HCT116 (cell line): ENCODE data around the gene ABHD4. TPM values are rescaled to one million over a fixed set of nuclear protein-coding genes. Genes with fewer than 3 reads are reported as not detected.

Source experiments
- ATAC-seq: fragments of 200-7000 bp; cut with Tn5 transposase; 2 replicates; pipeline ENCODE4 v1.9.1; 2020; ENCODE audit warnings: mild to moderate bottlenecking, moderate library complexity
- BruUV-seq: library from RNA; stranded (reverse); fragments of 400-500 nt; replicated peaks from 2 replicates; lab custom pipeline; 2021; lab: Mats Ljungman, UMichigan
- CTCF ChIA-PET: fragments of 300-600 bp; sonication (Branson Sonifier 250); formaldehyde crosslinking; loops from one replicate; lab custom pipeline; 2021; ENCODE audit warnings: antibody characterized with exemption; lab: Charles Lee
- POLR2A ChIA-PET: fragments of 300-600, 350-600 bp; sonication (Branson Sonifier 250); formaldehyde crosslinking; loops from one replicate; lab custom pipeline; 2021; ENCODE audit warnings: antibody characterized with exemption; lab: Charles Lee
- RAD21 ChIA-PET, 2 experiments: fragments of 300-600 bp; sonication (Branson Sonifier 250); formaldehyde crosslinking; loops; one replicate each; lab custom pipeline; 2023; ENCODE audit warnings: low total read pairs in 2 of 2; ENCODE audit not compliant: uncharacterized antibody in 2 of 2, unreplicated experiment in 2 of 2, low non-redundant PET in 1 of 2; lab: Charles Lee
- DNase-seq: peaks from one replicate; pipeline ENCODE4 v3.0.0-alpha.2; 2010; ENCODE audit warnings: low read depth, low spot score
- H2AFZ ChIP-seq: fragments of 200-600 bp; shearing (Covaris generic), sonication (generic); 2 replicates; pipeline ENCODE4 v1.6.1; 2017; ENCODE audit warnings: low read depth, mixed run types, mixed read lengths, antibody characterized with exemption, low read length; ENCODE audit not compliant: poor library complexity, severe bottlenecking
- H3K27ac ChIP-seq: 2 replicates; pipeline ENCODE4 v1.5.1; 2012; ENCODE audit warnings: low read depth, low read length
- H3K27me3 ChIP-seq: fragments of 200-600 bp; sonication (generic); 2 replicates; pipeline ENCODE4 v1.6.1; 2016; ENCODE audit warnings: mixed run types, low read length, mixed read lengths; ENCODE audit not compliant: insufficient read depth
- H3K36me3 ChIP-seq, 2 experiments: fragments of 200-500 bp in 1 of 2; fragments of 200-600 bp in 1 of 2; sonication (Bioruptor generic) in 1 of 2; sonication (generic) in 1 of 2; 2 replicates each; pipeline versions ENCODE4 v1.5.1 to v1.6.1; 2014 to 2016; ENCODE audit warnings: low read length in 2 of 2, inconsistent platforms in 1 of 2, mixed read lengths in 1 of 2, mixed run types in 1 of 2; ENCODE audit not compliant: insufficient read depth in 2 of 2, control insufficient read depth in 1 of 2
- H3K4me1 ChIP-seq, 2 experiments: fragments of 200-600 bp in 1 of 2; sonication (generic) in 1 of 2; 2 replicates each; pipeline versions ENCODE4 v1.5.1 to v1.6.1; 2012 to 2017; ENCODE audit warnings: low read length in 2 of 2, inconsistent platforms in 1 of 2, mild to moderate bottlenecking in 1 of 2, mixed read lengths in 1 of 2, mixed run types in 1 of 2, moderate library complexity in 1 of 2; ENCODE audit not compliant: insufficient read depth in 2 of 2, control insufficient read depth in 1 of 2
- H3K4me2 ChIP-seq: fragments of 200-600 bp; sonication (generic); 2 replicates; pipeline ENCODE4 v1.6.1; 2017; ENCODE audit warnings: mixed run types, low read length, mixed read lengths
- H3K4me3 ChIP-seq, 2 experiments: fragments of 200-600 bp in 1 of 2; sonication (generic) in 1 of 2; replicated peaks in 1 of 2; 2 replicates each; pipeline ENCODE4 v1.5.1; 2011 to 2016; ENCODE audit warnings: low read length in 2 of 2, control low read depth in 1 of 2, low read depth in 1 of 2, mild to moderate bottlenecking in 1 of 2, mixed read lengths in 1 of 2, mixed run types in 1 of 2
- H3K79me2 ChIP-seq: fragments of 200-600 bp; sonication (generic); 2 replicates; pipeline ENCODE4 v1.6.1; 2017; ENCODE audit warnings: mild to moderate bottlenecking, mixed run types, low read length, moderate library complexity, mixed read lengths; ENCODE audit not compliant: insufficient read depth
- H3K9ac ChIP-seq: fragments of 200-600 bp; sonication (generic); 2 replicates; pipeline ENCODE4 v1.6.1; 2016; ENCODE audit warnings: low read length, mixed read lengths
- H3K9me2 ChIP-seq: fragments of 200-600 bp; sonication (generic), shearing (Covaris generic); 2 replicates; pipeline ENCODE4 v1.6.1; 2017; ENCODE audit warnings: mixed run types, mild to moderate bottlenecking, moderate library complexity; ENCODE audit not compliant: insufficient read depth
- H3K9me3 ChIP-seq, 2 experiments: fragments of 200-500 bp in 1 of 2; fragments of 200-600 bp in 1 of 2; sonication (Bioruptor generic) in 1 of 2; sonication (generic) in 1 of 2; 2 replicates each; pipeline ENCODE4 v1.6.1; 2014 to 2017; ENCODE audit warnings: low read length in 2 of 2, mixed read lengths in 2 of 2, inconsistent platforms in 1 of 2, low read depth in 1 of 2, mild to moderate bottlenecking in 1 of 2, mixed run types in 1 of 2, moderate library complexity in 1 of 2; ENCODE audit not compliant: control insufficient read depth in 1 of 2, insufficient read depth in 1 of 2
- H4K20me1 ChIP-seq: fragments of 200-600 bp; sonication (generic), shearing (Covaris generic); 2 replicates; pipeline ENCODE4 v1.6.1; 2017; ENCODE audit warnings: mixed run types, mild to moderate bottlenecking, moderate library complexity; ENCODE audit not compliant: insufficient read depth
- CBX3 ChIP-seq: IDR thresholded peaks from 2 replicates; pipeline ENCODE4 v1.6.1; 2012; ENCODE audit warnings: low read depth
- CEBPB ChIP-seq: IDR thresholded peaks from 2 replicates; pipeline ENCODE4 v1.6.1; 2012; ENCODE audit warnings: low read depth
- EGR1 ChIP-seq: IDR thresholded peaks from 2 replicates; pipeline ENCODE4 v1.6.1; 2012; ENCODE audit warnings: low read depth
- ELF1 ChIP-seq: IDR thresholded peaks from 2 replicates; pipeline ENCODE4 v1.6.1; 2012; ENCODE audit warnings: low read depth, borderline replicate concordance
- EZH2 ChIP-seq: fragments of 200-600 bp; sonication (generic); IDR thresholded peaks from 2 replicates; pipeline ENCODE4 v1.6.1; 2017; ENCODE audit warnings: antibody characterized with exemption, mixed run types
- EZH2phosphoT487 ChIP-seq: fragments of 200-600 bp; IDR thresholded peaks from 2 replicates; pipeline ENCODE4 v1.6.1; 2018; ENCODE audit warnings: antibody characterized with exemption, borderline replicate concordance
- FOSL1 ChIP-seq: IDR thresholded peaks from 2 replicates; pipeline ENCODE4 v1.6.1; 2012; ENCODE audit warnings: low read depth
- JUND ChIP-seq: IDR thresholded peaks from 2 replicates; pipeline ENCODE4 v1.6.1; 2012
- POLR2A ChIP-seq: IDR thresholded peaks from 2 replicates; pipeline ENCODE4 v1.7.0; 2011; ENCODE audit warnings: borderline replicate concordance; ENCODE audit not compliant: insufficient read depth, insufficient read length; ENCODE audit errors: extremely low read depth
- RAD21 ChIP-seq: IDR thresholded peaks from 2 replicates; pipeline ENCODE4 v1.6.1; 2012; ENCODE audit warnings: low read depth, mild to moderate bottlenecking
- SIN3A ChIP-seq: IDR thresholded peaks from 2 replicates; pipeline ENCODE4 v1.6.1; 2012; ENCODE audit warnings: low read depth
- SP1 ChIP-seq: IDR thresholded peaks from 2 replicates; pipeline ENCODE4 v1.6.1; 2012; ENCODE audit warnings: low read depth
- SRF ChIP-seq: IDR thresholded peaks from 2 replicates; pipeline ENCODE4 v1.6.1; 2012; ENCODE audit warnings: low read depth
- TCF7L2 ChIP-seq: IDR thresholded peaks from 2 replicates; pipeline ENCODE4 v1.7.0; 2011; ENCODE audit warnings: borderline replicate concordance, inconsistent platforms; ENCODE audit not compliant: insufficient read depth, insufficient read length; ENCODE audit errors: extremely low read depth
- YY1 ChIP-seq: IDR thresholded peaks from 2 replicates; pipeline ENCODE4 v1.6.1; 2011; ENCODE audit warnings: low read length, low read depth, moderate library complexity, mild to moderate bottlenecking; ENCODE audit not compliant: insufficient replicate concordance; ENCODE audit errors: extremely low read depth
- ZNF274 ChIP-seq: fragments of 200-500 bp; sonication (Bioruptor generic); IDR thresholded peaks from 2 replicates; pipeline ENCODE4 v1.6.1; 2014; ENCODE audit warnings: mild to moderate bottlenecking, low read depth, low read length, inconsistent platforms
- intact Hi-C: fragments of 100-400 bp; cut with micrococcal nuclease; formaldehyde crosslinking; loops from 2 replicates; pipeline ENCODE4 v1.10.0; 2022
- total RNA-seq: library from RNA; stranded (reverse); gene quantifications from one replicate; pipeline ENCODE4 v1.2.1, GENCODE V29; 2021; ENCODE audit not compliant: unreplicated experiment
- TF ChIP-seq, protein P1 (sequence below): IDR thresholded peaks from 2 replicates; pipeline ENCODE4 v1.6.1; 2011; ENCODE audit warnings: mild to moderate bottlenecking, low read length, moderate library complexity; ENCODE audit not compliant: insufficient replicate concordance; ENCODE audit errors: extremely low read depth
- TF ChIP-seq, protein P2 (sequence below): IDR thresholded peaks from 2 replicates; pipeline ENCODE4 v1.6.1; 2012
- TF ChIP-seq, protein P3 (sequence below), 3 experiments: fragments of 200-600 bp in 1 of 3; sonication (generic) in 1 of 3; IDR thresholded peaks in 2 of 3; conservative IDR thresholded peaks in 1 of 3; 2 replicates each; pipeline ENCODE4 v1.5.1; 2012 to 2017; ENCODE audit warnings: low read depth in 2 of 3, low read length in 2 of 3, antibody characterized with exemption in 1 of 3, borderline replicate concordance in 1 of 3, control low read depth in 1 of 3, mild to moderate bottlenecking in 1 of 3, mixed read lengths in 1 of 3, mixed run types in 1 of 3, moderate library complexity in 1 of 3; ENCODE audit not compliant: insufficient read depth in 1 of 3
- TF ChIP-seq, protein P4 (sequence below): IDR thresholded peaks from 2 replicates; pipeline ENCODE4 v1.6.1; 2012

ABHD4 gene
- total RNA-seq, 1 experiment from 2014 or later, result 9.4 TPM

DNA sequence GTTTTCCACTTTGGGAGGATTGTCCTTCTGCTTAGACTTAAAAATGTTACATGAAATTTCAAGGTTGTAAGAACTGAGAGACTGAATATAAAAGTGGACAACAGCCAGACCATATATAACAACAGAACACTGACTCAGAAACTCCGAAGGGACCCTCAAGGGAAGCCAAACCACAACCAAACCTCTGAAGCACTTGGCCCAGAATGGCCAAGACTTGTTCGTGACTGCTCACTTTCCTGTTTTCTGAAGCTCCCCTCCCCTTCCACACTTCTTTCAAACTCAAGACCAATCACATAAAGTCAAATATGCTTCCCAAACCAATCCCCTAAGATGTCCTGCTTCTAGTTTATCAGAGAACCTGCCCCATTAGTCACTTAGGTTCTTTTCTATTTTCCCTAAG, 32.4 kb downstream of the ABHD4 start:
- ChIA-PET CTCF (no interaction called here), POLR2A (no interaction called here), RAD21 (no interaction called here)

More for the DNA sequence above, 32.4 kb downstream of the ABHD4 start:
- intact Hi-C loops, result no loop called here
- Histone ChIP-seq H3K27me3 (no peaks in the 10 kb centered on the region), H3K9me2 (no peaks in the 10 kb centered on the region), H3K27ac (no peak overlapping the region), H4K20me1 (no peaks in the 10 kb centered on the region), H3K4me2 (no peak overlapping the region), H3K4me1 (no peaks in the 10 kb centered on the region), H3K9ac (no peak overlapping the region)
- DNase-seq, result no peak
- BruUV-seq, result no TSS peak
- TF ChIP-seq, protein P1, sequence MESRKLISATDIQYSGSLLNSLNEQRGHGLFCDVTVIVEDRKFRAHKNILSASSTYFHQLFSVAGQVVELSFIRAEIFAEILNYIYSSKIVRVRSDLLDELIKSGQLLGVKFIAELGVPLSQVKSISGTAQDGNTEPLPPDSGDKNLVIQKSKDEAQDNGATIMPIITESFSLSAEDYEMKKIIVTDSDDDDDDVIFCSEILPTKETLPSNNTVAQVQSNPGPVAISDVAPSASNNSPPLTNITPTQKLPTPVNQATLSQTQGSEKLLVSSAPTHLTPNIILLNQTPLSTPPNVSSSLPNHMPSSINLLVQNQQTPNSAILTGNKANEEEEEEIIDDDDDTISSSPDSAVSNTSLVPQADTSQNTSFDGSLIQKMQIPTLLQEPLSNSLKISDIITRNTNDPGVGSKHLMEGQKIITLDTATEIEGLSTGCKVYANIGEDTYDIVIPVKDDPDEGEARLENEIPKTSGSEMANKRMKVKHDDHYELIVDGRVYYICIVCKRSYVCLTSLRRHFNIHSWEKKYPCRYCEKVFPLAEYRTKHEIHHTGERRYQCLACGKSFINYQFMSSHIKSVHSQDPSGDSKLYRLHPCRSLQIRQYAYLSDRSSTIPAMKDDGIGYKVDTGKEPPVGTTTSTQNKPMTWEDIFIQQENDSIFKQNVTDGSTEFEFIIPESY, result no peak
- no peak for TF ChIP-seq JUND
- TF ChIP-seq TCF7L2, result no peak
- no peak for TF ChIP-seq FOSL1
- TF ChIP-seq YY1, result no peak
- TF ChIP-seq EZH2phosphoT487, result no peak
- TF ChIP-seq ZNF274, result no peak
- TF ChIP-seq EZH2, result no peak
- no peak for TF ChIP-seq ELF1
- no peak for TF ChIP-seq SIN3A
- TF ChIP-seq, protein P2, sequence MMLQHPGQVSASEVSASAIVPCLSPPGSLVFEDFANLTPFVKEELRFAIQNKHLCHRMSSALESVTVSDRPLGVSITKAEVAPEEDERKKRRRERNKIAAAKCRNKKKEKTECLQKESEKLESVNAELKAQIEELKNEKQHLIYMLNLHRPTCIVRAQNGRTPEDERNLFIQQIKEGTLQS, result no peak
- TF ChIP-seq, protein P3, sequence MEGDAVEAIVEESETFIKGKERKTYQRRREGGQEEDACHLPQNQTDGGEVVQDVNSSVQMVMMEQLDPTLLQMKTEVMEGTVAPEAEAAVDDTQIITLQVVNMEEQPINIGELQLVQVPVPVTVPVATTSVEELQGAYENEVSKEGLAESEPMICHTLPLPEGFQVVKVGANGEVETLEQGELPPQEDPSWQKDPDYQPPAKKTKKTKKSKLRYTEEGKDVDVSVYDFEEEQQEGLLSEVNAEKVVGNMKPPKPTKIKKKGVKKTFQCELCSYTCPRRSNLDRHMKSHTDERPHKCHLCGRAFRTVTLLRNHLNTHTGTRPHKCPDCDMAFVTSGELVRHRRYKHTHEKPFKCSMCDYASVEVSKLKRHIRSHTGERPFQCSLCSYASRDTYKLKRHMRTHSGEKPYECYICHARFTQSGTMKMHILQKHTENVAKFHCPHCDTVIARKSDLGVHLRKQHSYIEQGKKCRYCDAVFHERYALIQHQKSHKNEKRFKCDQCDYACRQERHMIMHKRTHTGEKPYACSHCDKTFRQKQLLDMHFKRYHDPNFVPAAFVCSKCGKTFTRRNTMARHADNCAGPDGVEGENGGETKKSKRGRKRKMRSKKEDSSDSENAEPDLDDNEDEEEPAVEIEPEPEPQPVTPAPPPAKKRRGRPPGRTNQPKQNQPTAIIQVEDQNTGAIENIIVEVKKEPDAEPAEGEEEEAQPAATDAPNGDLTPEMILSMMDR (IDR thresholded peaks at IDR 0.05 in 2 of 3, conservative IDR thresholded peaks at IDR 0.05 in 1 of 3; ENCODE audit: borderline replicate concordance in 1 of 3, insufficient read depth in 1 of 3, low read depth in 2 of 3, low read length in 2 of 3), result no peak
- TF ChIP-seq CBX3, result no peak
- no peak for TF ChIP-seq POLR2A
- no peak for TF ChIP-seq CEBPB
- TF ChIP-seq, protein P4, sequence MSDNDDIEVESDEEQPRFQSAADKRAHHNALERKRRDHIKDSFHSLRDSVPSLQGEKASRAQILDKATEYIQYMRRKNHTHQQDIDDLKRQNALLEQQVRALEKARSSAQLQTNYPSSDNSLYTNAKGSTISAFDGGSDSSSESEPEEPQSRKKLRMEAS, result no peak
- no peak for TF ChIP-seq SP1
- TF ChIP-seq RAD21, result no peak
- no peak for TF ChIP-seq EGR1
- no peak for TF ChIP-seq SRF
- TF ChIP-seq, all 23 proteins: peak for 0
- Histone ChIP-seq H2AFZ (no peak overlapping the region), H3K9me3 (peaks cover 0 to 8% of the 10 kb centered on the region in 2 experiments; a peak in 1 of 4 replicates), H3K4me3 (no peak overlapping the region), H3K79me2 (no peaks in the 10 kb centered on the region), H3K36me3 (no peaks in the 10 kb centered on the region)
- ATAC-seq, result no peak
